Measurements from ENCODE around the gene CEP162. TPM values are rescaled to one million over a fixed set of nuclear protein-coding genes. Genes with fewer than 3 reads are reported as not detected.

The CEP162 gene
- total and polyA plus RNA-seq, 10 of the 15 experiments (the other 5 are each of a cell fraction or from before 2014, with no cell fraction given) = 2.7 to 7.9 (median 4.5) TPM

DNA sequence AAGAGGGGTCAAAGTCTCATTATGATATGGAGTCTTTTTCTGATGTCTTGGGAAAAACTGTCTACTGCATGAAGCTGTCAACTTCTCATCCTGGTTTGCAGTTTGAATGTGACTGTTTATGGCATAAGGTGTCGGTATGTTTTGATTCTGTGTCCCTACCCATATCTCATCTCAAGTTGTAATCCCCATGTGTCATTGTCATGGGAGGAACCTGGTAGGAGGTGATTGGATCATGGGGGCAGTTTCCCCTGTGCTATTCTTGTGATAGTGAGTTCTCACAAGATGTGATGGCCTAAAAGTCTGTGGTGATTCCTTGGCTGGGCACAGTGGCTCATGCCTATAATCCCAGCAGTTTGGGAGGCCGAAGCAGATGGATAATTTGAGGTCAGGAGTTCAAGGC lies 146.2 kb downstream of the CEP162 start:
- Histone ChIP-seq H3K4me3 (no peak overlapping the region), H3K79me2 (ENCODE audit: control insufficient read depth, insufficient read depth, low read length) (no peaks in the 10 kb centered on the region), H3K4me1 (ENCODE audit: control insufficient read depth, insufficient read depth, low read length) (no peaks in the 10 kb centered on the region), H2AFZ (ENCODE audit: control insufficient read depth, low read depth, low read length) (no peak overlapping the region), H3K27ac (ENCODE audit: control insufficient read depth, insufficient read depth) (no peak overlapping the region), H3K4me2 (ENCODE audit: control insufficient read depth, insufficient read depth) (no peak overlapping the region), H3K27me3 (replicated peaks in 1 of 2; ENCODE audit: control insufficient read depth in 2 of 2, insufficient read depth in 2 of 2, low read length in 1 of 2) (no peaks in the 10 kb centered on the region; a peak in 1 of 4 replicates), H4K20me1 (ENCODE audit: control insufficient read depth, insufficient read depth) (no peaks in the 10 kb centered on the region), H3K9me3 (replicated peaks; ENCODE audit: control insufficient read depth, insufficient read depth, low read length) (no peaks in the 10 kb centered on the region), H3K9ac (ENCODE audit: control insufficient read depth, insufficient read depth, low read length) (no peak overlapping the region), H3K36me3 (ENCODE audit: control insufficient read depth in 2 of 2, insufficient read depth in 2 of 2, low read length in 1 of 2) (no peaks in the 10 kb centered on the region)
- no TSS peak for BruUV-seq (replicated peaks)
- 28% methylated on average over 2 of the region's 2 CpGs for WGBS (ENCODE audit: insufficient coverage, insufficient replicate concordance, low lambda C conversion rate, missing lambda C conversion rate)
- TF ChIP-seq FOXM1 (IDR thresholded peaks at IDR 0.05; ENCODE audit: low read depth, low read length) (no peak), RCOR1 (conservative IDR thresholded peaks at IDR 0.05; ENCODE audit: low read depth, low read length) (no peak), BRCA1 (IDR thresholded peaks at IDR 0.05; ENCODE audit: low read depth, low read length) (no peak), KLF5 (IDR thresholded peaks at IDR 0.05; ENCODE audit: partially characterized antibody) (no peak), ZNF384 (IDR thresholded peaks at IDR 0.05; ENCODE audit: borderline replicate concordance, low read depth, low read length) (no peak), IRF4 (IDR thresholded peaks at IDR 0.05; ENCODE audit: low read depth, low read length) (no peak), USF1 (IDR thresholded peaks at IDR 0.05; ENCODE audit: borderline replicate concordance, extremely low read length, insufficient read depth, low read depth, low read length) (no peak), NR2C1 (IDR thresholded peaks at IDR 0.05) (no peak), FOS (IDR thresholded peaks at IDR 0.05; ENCODE audit: borderline replicate concordance, extremely low read depth, insufficient read length) (no peak), SMAD1 (IDR thresholded peaks at IDR 0.05; ENCODE audit: low read depth, partially characterized antibody) (no peak), TAF1 (IDR thresholded peaks at IDR 0.05; ENCODE audit: borderline replicate concordance, low read depth, low read length) (no peak), ZNF24 (IDR thresholded peaks at IDR 0.05) (no peak), ATF2 (IDR thresholded peaks at IDR 0.05; ENCODE audit: low read length) (no peak), WRNIP1 (IDR thresholded peaks at IDR 0.05; ENCODE audit: borderline replicate concordance, low read depth, low read length) (no peak), NFYA (IDR thresholded peaks at IDR 0.05; ENCODE audit: borderline replicate concordance, low read depth, low read length) (no peak)
- TF ChIP-seq, protein P1, sequence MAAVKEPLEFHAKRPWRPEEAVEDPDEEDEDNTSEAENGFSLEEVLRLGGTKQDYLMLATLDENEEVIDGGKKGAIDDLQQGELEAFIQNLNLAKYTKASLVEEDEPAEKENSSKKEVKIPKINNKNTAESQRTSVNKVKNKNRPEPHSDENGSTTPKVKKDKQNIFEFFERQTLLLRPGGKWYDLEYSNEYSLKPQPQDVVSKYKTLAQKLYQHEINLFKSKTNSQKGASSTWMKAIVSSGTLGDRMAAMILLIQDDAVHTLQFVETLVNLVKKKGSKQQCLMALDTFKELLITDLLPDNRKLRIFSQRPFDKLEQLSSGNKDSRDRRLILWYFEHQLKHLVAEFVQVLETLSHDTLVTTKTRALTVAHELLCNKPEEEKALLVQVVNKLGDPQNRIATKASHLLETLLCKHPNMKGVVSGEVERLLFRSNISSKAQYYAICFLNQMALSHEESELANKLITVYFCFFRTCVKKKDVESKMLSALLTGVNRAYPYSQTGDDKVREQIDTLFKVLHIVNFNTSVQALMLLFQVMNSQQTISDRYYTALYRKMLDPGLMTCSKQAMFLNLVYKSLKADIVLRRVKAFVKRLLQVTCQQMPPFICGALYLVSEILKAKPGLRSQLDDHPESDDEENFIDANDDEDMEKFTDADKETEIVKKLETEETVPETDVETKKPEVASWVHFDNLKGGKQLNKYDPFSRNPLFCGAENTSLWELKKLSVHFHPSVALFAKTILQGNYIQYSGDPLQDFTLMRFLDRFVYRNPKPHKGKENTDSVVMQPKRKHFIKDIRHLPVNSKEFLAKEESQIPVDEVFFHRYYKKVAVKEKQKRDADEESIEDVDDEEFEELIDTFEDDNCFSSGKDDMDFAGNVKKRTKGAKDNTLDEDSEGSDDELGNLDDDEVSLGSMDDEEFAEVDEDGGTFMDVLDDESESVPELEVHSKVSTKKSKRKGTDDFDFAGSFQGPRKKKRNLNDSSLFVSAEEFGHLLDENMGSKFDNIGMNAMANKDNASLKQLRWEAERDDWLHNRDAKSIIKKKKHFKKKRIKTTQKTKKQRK (IDR thresholded peaks at IDR 0.05; ENCODE audit: low read depth, low read length) = no peak
- TF ChIP-seq, protein P2, sequence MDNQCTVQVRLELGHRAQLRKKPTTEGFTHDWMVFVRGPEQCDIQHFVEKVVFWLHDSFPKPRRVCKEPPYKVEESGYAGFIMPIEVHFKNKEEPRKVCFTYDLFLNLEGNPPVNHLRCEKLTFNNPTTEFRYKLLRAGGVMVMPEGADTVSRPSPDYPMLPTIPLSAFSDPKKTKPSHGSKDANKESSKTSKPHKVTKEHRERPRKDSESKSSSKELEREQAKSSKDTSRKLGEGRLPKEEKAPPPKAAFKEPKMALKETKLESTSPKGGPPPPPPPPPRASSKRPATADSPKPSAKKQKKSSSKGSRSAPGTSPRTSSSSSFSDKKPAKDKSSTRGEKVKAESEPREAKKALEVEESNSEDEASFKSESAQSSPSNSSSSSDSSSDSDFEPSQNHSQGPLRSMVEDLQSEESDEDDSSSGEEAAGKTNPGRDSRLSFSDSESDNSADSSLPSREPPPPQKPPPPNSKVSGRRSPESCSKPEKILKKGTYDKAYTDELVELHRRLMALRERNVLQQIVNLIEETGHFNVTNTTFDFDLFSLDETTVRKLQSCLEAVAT (IDR thresholded peaks at IDR 0.05) = no peak
- in situ Hi-C loops (cut with MboI) = no loop called here
- ChIA-PET CTCF (no interaction called here), SMC1A (ENCODE audit: uncharacterized antibody, unreplicated experiment) (no interaction called here), POLR2A (no interaction called here), RAD21 (ENCODE audit: unreplicated experiment) (no interaction called here)
- DNase-seq (ENCODE audit: low read depth, low spot score) = no peak
- intact Hi-C loops (cut with micrococcal nuclease; ENCODE audit: unreplicated experiment) = no loop called here
- ATAC-seq = no peak
- FAIRE-seq = no peak
